Measurements from ENCODE around the gene LY9. TPM values are rescaled to one million over a fixed set of nuclear protein-coding genes. Genes with fewer than 3 reads are reported as not detected.
A peak's percentile ranks its signal among the peaks of the same experiment; 100 is the strongest.

LY9 gene
- total RNA-seq, 1 donor from 2014 or later = not detected

- no peak overlapping the region for H3K4me3 Mint-ChIP-seq
- no peaks in the 10 kb centered on the region for H3K36me3 Mint-ChIP-seq
- Histone ChIP-seq H3K4me2 (no peak overlapping the region), H3K9ac (no peak overlapping the region), H3K4me1 (no peaks in the 10 kb centered on the region), H3K27me3 (no peaks in the 10 kb centered on the region), H3F3A (ENCODE audit: low read depth) (no peaks in the 10 kb centered on the region), H2AFZ (replicated peaks) (no peak overlapping the region), H3K36me3 (no peaks in the 10 kb centered on the region), H4K20me1 (ENCODE audit: low read depth) (no peaks in the 10 kb centered on the region), H3K27ac (no peak overlapping the region), H3K9me3 (ENCODE audit: low read depth) (no peaks in the 10 kb centered on the region), H3K79me2 (ENCODE audit: low read depth) (no peaks in the 10 kb centered on the region), H3K4me3 (no peak overlapping the region)
- H3K4me1 Mint-ChIP-seq = peaks cover 8% of the 10 kb centered on the region
- H3K27ac Mint-ChIP-seq = no peak overlapping the region
- H3K27me3 Mint-ChIP-seq (ENCODE audit: insufficient read depth, low read depth) = peaks cover 7% of the 10 kb centered on the region
- DNase-seq (ENCODE audit: low spot score) = no peak
- no peaks in the 10 kb centered on the region for H3K9me3 Mint-ChIP-seq
- TF ChIP-seq EZH2 (IDR thresholded peaks at IDR 0.05) (no peak), EZH2phosphoT487 (IDR thresholded peaks at IDR 0.05) (no peak), CTCF (IDR thresholded peaks at IDR 0.05) (peak; percentile 46)
These were observed 47.6 kb upstream of the LY9 start for GRCh38 chr1:160748181-160748877.

- Histone ChIP-seq H3K4me2 (no peak overlapping the region), H4K20me1 (ENCODE audit: low read depth) (no peaks in the 10 kb centered on the region), H2AFZ (replicated peaks) (no peak overlapping the region), H3K36me3 (no peaks in the 10 kb centered on the region), H3K27me3 (no peaks in the 10 kb centered on the region), H3K9me3 (ENCODE audit: low read depth) (no peaks in the 10 kb centered on the region), H3K27ac (no peak overlapping the region), H3K9ac (no peak overlapping the region), H3K79me2 (ENCODE audit: low read depth) (no peaks in the 10 kb centered on the region), H3K4me1 (no peaks in the 10 kb centered on the region), H3F3A (ENCODE audit: low read depth) (no peaks in the 10 kb centered on the region), H3K4me3 (no peak overlapping the region)
- Mint-ChIP-seq H3K27me3 (ENCODE audit: insufficient read depth, low read depth) (peaks cover 7% of the 10 kb centered on the region), H3K36me3 (no peaks in the 10 kb centered on the region), H3K27ac (no peak overlapping the region), H3K9me3 (no peaks in the 10 kb centered on the region), H3K4me3 (no peak overlapping the region), H3K4me1 (peaks cover 8% of the 10 kb centered on the region)
- no peak for TF ChIP-seq EZH2 (IDR thresholded peaks at IDR 0.05)
- no peak for TF ChIP-seq EZH2phosphoT487 (IDR thresholded peaks at IDR 0.05)
- no peak for TF ChIP-seq CTCF (IDR thresholded peaks at IDR 0.05)
- no peak for DNase-seq (ENCODE audit: low spot score)
These were observed 47.1 kb upstream of the LY9 start for GRCh38 chr1:160748878-160749269.

GRCh38 chr1:160750608-160751007 is 45.4 kb upstream of the LY9 start:
- DNase-seq (ENCODE audit: low spot score) = no peak
- Mint-ChIP-seq H3K36me3 (no peaks in the 10 kb centered on the region), H3K27me3 (ENCODE audit: insufficient read depth, low read depth) (peaks cover 7% of the 10 kb centered on the region), H3K4me3 (no peak overlapping the region), H3K9me3 (no peaks in the 10 kb centered on the region), H3K27ac (no peak overlapping the region), H3K4me1 (peaks cover 8% of the 10 kb centered on the region)
- H3K27me3 ChIP-seq = no peaks in the 10 kb centered on the region
- no peaks in the 10 kb centered on the region for H3K36me3 ChIP-seq
- H3K4me3 ChIP-seq = no peak overlapping the region
- H3F3A ChIP-seq (ENCODE audit: low read depth) = no peaks in the 10 kb centered on the region
- H4K20me1 ChIP-seq (ENCODE audit: low read depth) = no peaks in the 10 kb centered on the region
- no peak overlapping the region for H3K4me2 ChIP-seq
- H2AFZ ChIP-seq (replicated peaks) = no peak overlapping the region
- H3K9ac ChIP-seq = no peak overlapping the region
- no peaks in the 10 kb centered on the region for H3K79me2 ChIP-seq (ENCODE audit: low read depth)
- no peak overlapping the region for H3K27ac ChIP-seq
- no peaks in the 10 kb centered on the region for H3K9me3 ChIP-seq (ENCODE audit: low read depth)
- no peaks in the 10 kb centered on the region for H3K4me1 ChIP-seq
- TF ChIP-seq EZH2phosphoT487 (IDR thresholded peaks at IDR 0.05) (no peak), EZH2 (IDR thresholded peaks at IDR 0.05) (no peak), CTCF (IDR thresholded peaks at IDR 0.05) (no peak)

All from neural progenitor cell (in vitro differentiated cells).